Measurements from ENCODE around the gene TFDP2.
"Not testable (repeated sequence)": the region's sequence is repeated elsewhere in the genome, so short reads cannot be mapped to it uniquely, and the experiment has no call there.

The TFDP2 gene

GRCh38 chr3:141928631-141929270 is 220.6 kb downstream of the TFDP2 start:
- DNase-seq (ENCODE audit: low read depth in 3 of 3), result no peak

GRCh38 chr3:141926929-141927328 is 222.4 kb downstream of the TFDP2 start:
- DNase-seq (ENCODE audit: low read depth in 3 of 3), result no peak

GRCh38 chr3:141925677-141926076 is 223.7 kb downstream of the TFDP2 start:
- not testable (repeated sequence) for DNase-seq (ENCODE audit: low read depth in 3 of 3)

GRCh38 chr3:141921316-141921715 is 228.0 kb downstream of the TFDP2 start:
- DNase-seq (ENCODE audit: low read depth in 3 of 3), result no peak

GRCh38 chr3:141920701-141921100 is 228.6 kb downstream of the TFDP2 start:
- no peak for DNase-seq (ENCODE audit: low read depth in 3 of 3)

- DNase-seq (ENCODE audit: low read depth in 3 of 3), result no peak
Measured at GRCh38 chr3:141915766-141916165, 233.6 kb downstream of the TFDP2 start.

GRCh38 chr3:141915016-141915415 is 234.3 kb downstream of the TFDP2 start:
- no peak for DNase-seq (ENCODE audit: low read depth in 3 of 3)

- no peak for DNase-seq (ENCODE audit: low read depth in 3 of 3)
Measured at GRCh38 chr3:141914311-141914710, 235.0 kb downstream of the TFDP2 start.

GRCh38 chr3:141913150-141913811 is 236.1 kb downstream of the TFDP2 start:
- DNase-seq (ENCODE audit: low read depth in 3 of 3), result peak in 1 of 3 experiments; percentile 29

GRCh38 chr3:141909986-141910385 is 239.4 kb downstream of the TFDP2 start:
- not testable (repeated sequence) for DNase-seq (ENCODE audit: low read depth in 3 of 3)

GRCh38 chr3:141909408-141909807 is 239.9 kb downstream of the TFDP2 start:
- no peak for DNase-seq (ENCODE audit: low read depth in 3 of 3)

- no peak for DNase-seq (ENCODE audit: low read depth in 3 of 3)
Measured at GRCh38 chr3:141905129-141905528, 244.2 kb downstream of the TFDP2 start.

- no peak for DNase-seq (ENCODE audit: low read depth in 3 of 3)
Measured at GRCh38 chr3:141904203-141904602, 245.1 kb downstream of the TFDP2 start.

GRCh38 chr3:141901914-141902313 is 247.4 kb downstream of the TFDP2 start:
- DNase-seq (ENCODE audit: low read depth in 3 of 3), result no peak

GRCh38 chr3:141900343-141900742 is 249.0 kb downstream of the TFDP2 start:
- no peak for DNase-seq (ENCODE audit: low read depth in 3 of 3)

- DNase-seq (ENCODE audit: low read depth in 3 of 3), result no peak
Measured at GRCh38 chr3:141898908-141899307, 250.4 kb downstream of the TFDP2 start.

- no peak for DNase-seq (ENCODE audit: low read depth in 3 of 3)
Measured at GRCh38 chr3:141895731-141896130, 253.6 kb downstream of the TFDP2 start.

- no peak for DNase-seq (ENCODE audit: low read depth in 3 of 3)
Measured at GRCh38 chr3:141894524-141895176, 254.7 kb downstream of the TFDP2 start.
